HepG2 (cell line): Measurements from ENCODE around the gene THSD4. TPM values are rescaled to one million over a fixed set of nuclear protein-coding genes. Genes with fewer than 3 reads are reported as not detected.

Source experiments
- ATAC-seq: fragments of 200-7000 bp; cut with Tn5 transposase; 3 replicates; pipeline ENCODE4 v1.9.1; 2020; ENCODE audit warnings: mild to moderate bottlenecking, moderate library complexity
- BruUV-seq: library from RNA; stranded (reverse); fragments of 400-500 nt; replicated peaks from 2 replicates; lab custom pipeline; 2021; lab: Mats Ljungman, UMichigan
- CTCF ChIA-PET: fragments of 300-600 bp; formaldehyde crosslinking; extraction: SDS; loops from one replicate; lab custom pipeline; 2021; ENCODE audit warnings: low total read pairs, inconsistent platforms, low intra/inter-chr PET ratio; lab: Yijun Ruan, JAX
- POLR2A ChIA-PET: fragments of 350-600 bp; sonication (Branson Sonifier 250); formaldehyde crosslinking; loops from one replicate; lab custom pipeline; 2020; ENCODE audit warnings: antibody characterized with exemption, inconsistent platforms; lab: Yijun Ruan, JAX
- DNase-seq: peaks from one replicate; pipeline ENCODE4 v3.0.0-alpha.2; 2015; ENCODE audit warnings: low spot score
- FAIRE-seq: peaks from 3 replicates; lab custom pipeline; 2011; peaks lifted over from hg19 to GRCh38; lab: Jason Lieb, UNC
- H2AFZ ChIP-seq: one replicate; pipeline ENCODE4 v1.6.1; 2011; ENCODE audit warnings: low read length, inconsistent platforms
- H3K27ac ChIP-seq: fragments of 300-600 bp; 3 replicates; pipeline ENCODE4 v1.8.0; 2011; ENCODE audit warnings: mixed run types, mild to moderate bottlenecking, mixed read lengths, low read length, inconsistent platforms; ENCODE audit not compliant: insufficient read depth; ENCODE audit errors: extremely low read length
- H3K27me3 ChIP-seq, 2 experiments: fragments of 200-600 bp in 1 of 2; 2 replicates in 1 of 2; 3 replicates in 1 of 2; pipeline versions ENCODE4 v1.6.0 to v1.8.0; 2011; ENCODE audit warnings: low read length in 2 of 2, mild to moderate bottlenecking in 2 of 2, moderate library complexity in 2 of 2, inconsistent platforms in 1 of 2; ENCODE audit not compliant: insufficient read depth in 2 of 2, control insufficient read depth in 1 of 2
- H3K36me3 ChIP-seq, 2 experiments: fragments of 200-600 bp in 1 of 2; replicated peaks in 1 of 2; 2 replicates in 1 of 2; 3 replicates in 1 of 2; pipeline versions ENCODE4 v1.5.1 to v1.8.0; 2011; ENCODE audit warnings: low read length in 2 of 2, inconsistent platforms in 1 of 2; ENCODE audit not compliant: insufficient read depth in 2 of 2, control insufficient read depth in 1 of 2
- H3K4me1 ChIP-seq: 2 replicates; pipeline ENCODE4 v1.5.1; 2012; ENCODE audit warnings: low read length, inconsistent platforms; ENCODE audit not compliant: insufficient read depth
- H3K4me2 ChIP-seq: 2 replicates; pipeline ENCODE4 v1.6.0; 2011; ENCODE audit warnings: low read depth, low read length, inconsistent platforms
- H3K4me3 ChIP-seq, 3 experiments: fragments of 200-600 bp in 1 of 3; sonication (generic), shearing (Covaris generic) in 1 of 3; replicated peaks in 1 of 3; 2 replicates each; pipeline ENCODE4 v1.5.1; 2011 to 2016; ENCODE audit warnings: low read length in 3 of 3, inconsistent platforms in 2 of 3, low read depth in 2 of 3, mild to moderate bottlenecking in 2 of 3, control low read depth in 1 of 3, mixed read lengths in 1 of 3; ENCODE audit not compliant: insufficient read depth in 1 of 3
- H3K79me2 ChIP-seq: one replicate; pipeline ENCODE4 v1.6.1; 2011; ENCODE audit warnings: low read length, inconsistent platforms; ENCODE audit not compliant: insufficient read depth
- H3K9ac ChIP-seq: 2 replicates; pipeline ENCODE4 v1.6.0; 2011; ENCODE audit warnings: mild to moderate bottlenecking, low read depth, low read length, inconsistent platforms; ENCODE audit not compliant: insufficient read depth
- H3K9me3 ChIP-seq: 2 replicates; pipeline ENCODE4 v1.5.1; 2012; ENCODE audit warnings: mild to moderate bottlenecking, low read length
- H4K20me1 ChIP-seq: 2 replicates; pipeline ENCODE4 v1.6.0; 2011; ENCODE audit warnings: inconsistent platforms, mild to moderate bottlenecking, low read length, moderate library complexity; ENCODE audit not compliant: insufficient read depth
- ATF7 ChIP-seq, 2 experiments: fragments of 450-650 bp in 1 of 2; sonication (generic) in 1 of 2; formaldehyde crosslinking in 1 of 2; IDR thresholded peaks; 2 replicates each; pipeline versions ENCODE4 v1.4.0 to v1.6.1; 2016 to 2020; ENCODE audit warnings: antibody characterized with exemption in 1 of 2, mild to moderate bottlenecking in 1 of 2, missing genetic modification reagents in 1 of 2
- KDM6A ChIP-seq: IDR thresholded peaks from 2 replicates; pipeline ENCODE4 v1.6.1; 2016; ENCODE audit warnings: low read depth
- ZNF605 ChIP-seq: sonication (generic); formaldehyde crosslinking; IDR thresholded peaks from 2 replicates; pipeline ENCODE4 v1.8.0; 2022; ENCODE audit warnings: mild to moderate bottlenecking, missing genetic modification reagents
- ZNF781 ChIP-seq: sonication (generic); formaldehyde crosslinking; IDR thresholded peaks from 2 replicates; pipeline ENCODE4 v1.5.1; 2020; ENCODE audit warnings: borderline replicate concordance, mild to moderate bottlenecking, missing genetic modification reagents; ENCODE audit errors: not compliant biosample characterization
- WGBS: methylation state at CpG from one replicate; pipeline ENCODE4 v1.1.6; 2017; ENCODE audit warnings: low lambda C conversion rate; 5-methylcytosine and 5-hydroxymethylcytosine counted together
- in situ Hi-C: cut with HindIII; loops from 2 replicates; pipeline ENCODE4 v1.10.0; 2017; ENCODE audit warnings: low pct_unique_long_range_greater_than_20kb; ENCODE audit not compliant: extremely low pct_ligation_motif_present
- intact Hi-C: fragments of 100-400 bp; cut with micrococcal nuclease; formaldehyde crosslinking; loops from one replicate; pipeline ENCODE4 v1.10.0; 2022; ENCODE audit not compliant: unreplicated experiment
- polyA plus RNA-seq, 8 experiments: library from polyadenylated mRNA; depleted of rRNA in 3 of 8; stranded (reverse) in 7 of 8; unstranded in 1 of 8; fragments of >200 nt; fragmentation: Illumina TruSeq in 4 of 8; extraction: Trizol in 4 of 8; gene quantifications; 2 replicates each; pipeline versions ENCODE4 v1.2.1 to v1.2.3, GENCODE V29; 2011 to 2016; ENCODE audit warnings: low read depth in 4 of 8, missing spikeins in 1 of 8, mixed read lengths in 1 of 8; ENCODE audit not compliant: insufficient read depth in 1 of 8
- total RNA-seq, 5 experiments: library from RNA; depleted of rRNA; stranded (reverse); fragments of >200 nt; fragmentation: Illumina TruSeq; extraction: Trizol; gene quantifications; 2 replicates each; pipeline ENCODE4 v1.2.3, GENCODE V29; 2016; ENCODE audit warnings: low read depth in 1 of 5
- TF ChIP-seq, protein P1 (sequence below): sonication (generic); IDR thresholded peaks from 2 replicates; pipeline ENCODE4 v1.6.1; 2016; ENCODE audit warnings: low read depth, borderline replicate concordance
- TF ChIP-seq, protein P2 (sequence below): sonication (generic); formaldehyde crosslinking; IDR thresholded peaks from 2 replicates; pipeline ENCODE4 v1.8.0; 2022; ENCODE audit warnings: mild to moderate bottlenecking, missing genetic modification reagents
- TF ChIP-seq, protein P3 (sequence below): IDR thresholded peaks from 2 replicates; pipeline ENCODE4 v1.6.1; 2012; ENCODE audit warnings: low read length, improper control_type of control experiment

The THSD4 gene
- total and polyA plus RNA-seq, 2 of the 13 experiments (the other 11 are each of a cell fraction or from before 2014, with no cell fraction given), result 0.07 to 0.21 TPM

DNA sequence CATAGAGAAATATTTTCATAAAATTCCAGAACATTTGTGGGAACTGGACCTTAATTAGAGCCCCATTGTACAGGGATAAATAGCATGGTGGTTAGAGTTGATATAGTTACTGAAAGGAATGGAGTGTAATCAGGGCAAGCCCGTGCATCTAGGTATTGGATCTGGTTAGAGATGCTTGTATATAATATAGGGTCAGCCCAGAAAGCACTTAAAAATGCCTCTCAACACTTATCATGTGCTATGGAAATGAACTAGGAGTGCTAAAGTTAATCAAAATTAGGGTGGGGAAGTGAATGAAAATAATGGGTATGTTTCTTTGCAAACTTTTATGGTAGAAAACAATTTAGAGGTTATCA is 386.8 kb downstream of the THSD4 start (continued):
- no peak for TF ChIP-seq ATF7 (IDR thresholded peaks at IDR 0.05)
- no peak for TF ChIP-seq ATF7 (CRISPR knock-in tag; IDR thresholded peaks at IDR 0.05)
- TF ChIP-seq, protein P1, sequence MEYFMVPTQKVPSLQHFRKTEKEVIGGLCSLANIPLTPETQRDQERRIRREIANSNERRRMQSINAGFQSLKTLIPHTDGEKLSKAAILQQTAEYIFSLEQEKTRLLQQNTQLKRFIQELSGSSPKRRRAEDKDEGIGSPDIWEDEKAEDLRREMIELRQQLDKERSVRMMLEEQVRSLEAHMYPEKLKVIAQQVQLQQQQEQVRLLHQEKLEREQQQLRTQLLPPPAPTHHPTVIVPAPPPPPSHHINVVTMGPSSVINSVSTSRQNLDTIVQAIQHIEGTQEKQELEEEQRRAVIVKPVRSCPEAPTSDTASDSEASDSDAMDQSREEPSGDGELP, result no peak
- TF ChIP-seq, protein P2, sequence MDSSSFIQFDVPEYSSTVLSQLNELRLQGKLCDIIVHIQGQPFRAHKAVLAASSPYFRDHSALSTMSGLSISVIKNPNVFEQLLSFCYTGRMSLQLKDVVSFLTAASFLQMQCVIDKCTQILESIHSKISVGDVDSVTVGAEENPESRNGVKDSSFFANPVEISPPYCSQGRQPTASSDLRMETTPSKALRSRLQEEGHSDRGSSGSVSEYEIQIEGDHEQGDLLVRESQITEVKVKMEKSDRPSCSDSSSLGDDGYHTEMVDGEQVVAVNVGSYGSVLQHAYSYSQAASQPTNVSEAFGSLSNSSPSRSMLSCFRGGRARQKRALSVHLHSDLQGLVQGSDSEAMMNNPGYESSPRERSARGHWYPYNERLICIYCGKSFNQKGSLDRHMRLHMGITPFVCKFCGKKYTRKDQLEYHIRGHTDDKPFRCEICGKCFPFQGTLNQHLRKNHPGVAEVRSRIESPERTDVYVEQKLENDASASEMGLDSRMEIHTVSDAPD, result no peak
- TF ChIP-seq ZNF605 (CRISPR knock-in tag), result no peak
- no peak for TF ChIP-seq KDM6A (CRISPR knock-in tag)
- no peak for TF ChIP-seq ZNF781 (CRISPR knock-in tag)

DNA sequence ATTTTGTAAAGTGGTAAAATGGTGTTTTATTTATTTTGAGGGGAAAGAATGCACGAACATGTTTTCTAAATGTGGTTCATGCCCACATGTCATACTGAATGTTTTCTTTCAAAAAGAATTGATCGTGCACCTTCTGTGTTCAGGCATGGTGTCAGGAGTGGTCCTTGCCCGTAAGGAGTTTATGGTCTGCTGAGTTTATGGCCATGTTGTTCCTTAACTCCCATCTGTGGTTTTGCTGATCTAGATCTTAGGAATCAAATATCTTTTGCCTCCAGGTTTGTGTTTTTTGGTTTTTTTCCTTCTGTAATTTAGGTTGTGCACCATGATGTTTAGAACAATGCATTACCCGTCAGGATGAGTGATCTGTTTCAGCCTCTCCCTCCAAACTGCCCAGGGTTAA is 390.7 kb downstream of the THSD4 start:
- Histone ChIP-seq H3K36me3 (no peaks in the 10 kb centered on the region), H3K4me2 (no peak overlapping the region), H3K4me3 (no peak overlapping the region), H3K4me1 (no peaks in the 10 kb centered on the region), H3K9me3 (no peaks in the 10 kb centered on the region), H3K9ac (no peak overlapping the region), H2AFZ (no peak overlapping the region), H3K27ac (no peak overlapping the region), H4K20me1 (no peaks in the 10 kb centered on the region)
- FAIRE-seq (no peak), ATAC-seq (no peak)
- POLR2A ChIA-PET, result no interaction called here
- in situ Hi-C loops (no loop called here), intact Hi-C loops (no loop called here)
- BruUV-seq, result no TSS peak
- TF ChIP-seq, protein P1, result no peak
- TF ChIP-seq, protein P3, sequence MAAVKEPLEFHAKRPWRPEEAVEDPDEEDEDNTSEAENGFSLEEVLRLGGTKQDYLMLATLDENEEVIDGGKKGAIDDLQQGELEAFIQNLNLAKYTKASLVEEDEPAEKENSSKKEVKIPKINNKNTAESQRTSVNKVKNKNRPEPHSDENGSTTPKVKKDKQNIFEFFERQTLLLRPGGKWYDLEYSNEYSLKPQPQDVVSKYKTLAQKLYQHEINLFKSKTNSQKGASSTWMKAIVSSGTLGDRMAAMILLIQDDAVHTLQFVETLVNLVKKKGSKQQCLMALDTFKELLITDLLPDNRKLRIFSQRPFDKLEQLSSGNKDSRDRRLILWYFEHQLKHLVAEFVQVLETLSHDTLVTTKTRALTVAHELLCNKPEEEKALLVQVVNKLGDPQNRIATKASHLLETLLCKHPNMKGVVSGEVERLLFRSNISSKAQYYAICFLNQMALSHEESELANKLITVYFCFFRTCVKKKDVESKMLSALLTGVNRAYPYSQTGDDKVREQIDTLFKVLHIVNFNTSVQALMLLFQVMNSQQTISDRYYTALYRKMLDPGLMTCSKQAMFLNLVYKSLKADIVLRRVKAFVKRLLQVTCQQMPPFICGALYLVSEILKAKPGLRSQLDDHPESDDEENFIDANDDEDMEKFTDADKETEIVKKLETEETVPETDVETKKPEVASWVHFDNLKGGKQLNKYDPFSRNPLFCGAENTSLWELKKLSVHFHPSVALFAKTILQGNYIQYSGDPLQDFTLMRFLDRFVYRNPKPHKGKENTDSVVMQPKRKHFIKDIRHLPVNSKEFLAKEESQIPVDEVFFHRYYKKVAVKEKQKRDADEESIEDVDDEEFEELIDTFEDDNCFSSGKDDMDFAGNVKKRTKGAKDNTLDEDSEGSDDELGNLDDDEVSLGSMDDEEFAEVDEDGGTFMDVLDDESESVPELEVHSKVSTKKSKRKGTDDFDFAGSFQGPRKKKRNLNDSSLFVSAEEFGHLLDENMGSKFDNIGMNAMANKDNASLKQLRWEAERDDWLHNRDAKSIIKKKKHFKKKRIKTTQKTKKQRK, result no peak
- TF ChIP-seq, all 625 proteins: peak for 0
- Histone ChIP-seq H3K79me2 (no peaks in the 10 kb centered on the region), H3K27me3 (peaks cover 0 to 23% of the 10 kb centered on the region in 2 experiments; a peak in 3 of 5 replicates)
- CTCF ChIA-PET, result no interaction called here
- no peak for DNase-seq
- 26% methylated on average over 4 of the region's 4 CpGs for WGBS
